CD4-positive, alpha-beta T cell treated with Interleukin-1 beta for 1 hour (primary cell): ENCODE measurements around the gene DDA1.
A peak's percentile ranks its signal among the peaks of the same experiment; 100 is the strongest.
"Not testable (repeated sequence)": the region's sequence is repeated elsewhere in the genome, so short reads cannot be mapped to it uniquely, and the experiment has no call there.

Experiments used
- DNase-seq, 2 donors: peaks; one replicate each; pipeline ENCODE4 v3.0.0-alpha.2; 2020 to 2022

The DDA1 gene

GRCh38 chr19:17348700-17349099 is 39.3 kb downstream of the DDA1 start:
- no peak for DNase-seq

DNA sequence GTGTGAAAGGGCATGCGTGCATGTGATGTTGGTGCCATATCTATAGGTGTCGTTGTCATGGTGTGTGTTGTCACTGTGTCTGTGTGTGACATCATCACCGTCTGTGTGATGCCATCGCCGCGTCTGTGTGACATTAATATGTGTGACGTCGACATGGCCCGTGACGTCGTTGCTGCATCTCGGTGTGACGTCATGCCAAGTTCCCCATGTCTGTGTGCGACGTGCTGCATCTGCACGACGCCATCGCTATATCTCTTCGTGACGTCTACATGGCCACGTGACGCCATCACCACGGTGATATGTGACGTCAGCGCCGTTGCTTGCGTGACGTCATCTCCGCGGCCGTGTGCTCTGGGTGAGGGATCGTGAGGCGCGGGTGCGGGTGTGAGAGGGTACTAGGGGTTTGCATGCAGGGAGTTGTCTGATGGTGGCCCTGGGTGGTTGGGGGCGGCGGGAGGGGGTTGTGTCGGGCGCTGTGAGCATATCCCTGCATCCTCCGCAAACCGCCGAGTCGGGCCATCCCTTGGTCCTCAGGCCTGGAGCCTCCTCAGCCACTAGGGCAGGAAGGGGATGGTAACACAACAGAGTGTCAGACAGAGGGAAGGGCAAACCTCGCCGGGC is 42.6 kb downstream of the DDA1 start:
- no peak for DNase-seq

- no peak for DNase-seq
These were observed 43.4 kb downstream of the DDA1 start for GRCh38 chr19:17352608-17353280.

GRCh38 chr19:17353386-17353785 is 44.0 kb downstream of the DDA1 start:
- DNase-seq = no peak

- DNase-seq = no peak
These were observed 47.8 kb downstream of the DDA1 start for GRCh38 chr19:17357078-17357666.

DNA sequence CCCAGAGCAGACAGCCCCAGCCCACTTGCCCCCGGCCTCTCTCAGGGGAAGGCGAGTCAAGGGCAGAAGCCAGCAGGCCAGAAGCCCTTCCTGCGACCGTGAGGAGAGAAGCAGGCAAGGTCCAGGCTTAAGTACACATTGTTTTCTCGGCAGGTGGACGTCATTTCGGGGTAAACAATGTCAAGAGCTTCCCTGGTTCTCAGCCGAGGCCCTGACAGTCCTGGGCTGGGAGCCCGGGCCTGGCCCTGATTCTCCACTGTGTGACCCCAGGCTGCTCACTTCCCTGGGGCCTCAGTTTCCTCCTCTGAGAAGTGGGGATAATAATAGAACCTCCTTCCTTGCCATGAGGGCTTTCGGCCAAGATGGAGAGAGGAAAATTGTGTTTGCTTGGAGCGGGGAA is 48.4 kb downstream of the DDA1 start:
- no peak for DNase-seq

GRCh38 chr19:17358395-17358794 is 49.0 kb downstream of the DDA1 start:
- no peak for DNase-seq

GRCh38 chr19:17359905-17360800 is 50.8 kb downstream of the DDA1 start:
- no peak for DNase-seq

DNA sequence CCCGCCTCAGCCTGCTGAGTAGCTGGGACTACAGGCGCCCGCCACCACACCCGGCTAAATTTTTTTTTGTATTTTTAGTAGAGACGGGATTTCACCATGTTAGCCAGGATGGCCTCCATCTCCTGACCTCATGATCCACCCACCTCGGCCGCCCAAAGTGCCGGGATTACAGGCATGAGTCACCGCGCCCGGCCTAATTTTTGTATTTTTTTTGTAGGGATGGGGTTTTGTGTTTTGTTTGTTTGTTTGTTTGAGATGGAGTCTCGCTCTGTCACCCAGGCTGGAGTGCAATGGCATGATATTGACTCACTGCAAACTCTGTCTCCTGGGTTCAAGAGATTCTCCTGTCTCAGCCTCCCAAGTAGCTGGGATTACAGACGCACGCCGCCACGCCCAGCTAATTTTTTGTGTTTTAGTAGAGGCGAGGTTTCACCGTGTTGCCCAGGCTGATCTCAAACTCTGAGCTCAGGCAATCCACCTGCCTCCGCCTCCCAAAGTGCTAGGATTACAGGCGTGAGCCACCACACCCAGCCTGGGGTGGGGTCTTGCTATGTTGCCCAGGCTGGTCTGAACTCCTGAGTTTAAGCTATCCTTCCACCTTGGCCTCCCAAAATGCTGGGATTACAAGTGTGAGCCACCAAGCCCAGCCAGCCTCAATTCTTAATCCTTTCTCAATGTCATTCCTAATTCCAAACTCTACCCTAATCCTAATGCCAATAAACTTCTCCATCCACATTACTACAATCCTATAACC is 54.7 kb downstream of the DDA1 start:
- DNase-seq = not testable (repeated sequence)

DNA sequence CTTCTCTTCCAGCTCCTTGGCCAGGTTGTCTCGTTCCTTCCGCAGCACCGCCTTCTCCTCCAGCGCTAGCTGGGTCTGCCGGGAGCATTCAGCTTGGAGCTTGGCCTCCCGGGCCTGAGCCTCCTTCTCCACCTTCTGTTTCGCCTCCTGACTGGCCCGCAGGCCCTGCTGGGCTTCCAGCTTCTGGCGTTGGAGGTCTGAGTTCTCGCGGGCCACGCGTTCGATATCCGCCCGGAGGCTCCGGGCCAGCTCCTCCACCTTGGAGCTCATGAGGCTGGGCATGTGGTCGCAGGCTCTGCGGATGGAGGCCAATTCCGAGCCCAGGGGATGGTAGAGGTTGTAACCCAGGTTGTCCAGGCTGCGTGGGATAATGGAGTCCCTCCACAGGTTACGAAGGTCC is 56.0 kb downstream of the DDA1 start:
- no peak for DNase-seq

DNA sequence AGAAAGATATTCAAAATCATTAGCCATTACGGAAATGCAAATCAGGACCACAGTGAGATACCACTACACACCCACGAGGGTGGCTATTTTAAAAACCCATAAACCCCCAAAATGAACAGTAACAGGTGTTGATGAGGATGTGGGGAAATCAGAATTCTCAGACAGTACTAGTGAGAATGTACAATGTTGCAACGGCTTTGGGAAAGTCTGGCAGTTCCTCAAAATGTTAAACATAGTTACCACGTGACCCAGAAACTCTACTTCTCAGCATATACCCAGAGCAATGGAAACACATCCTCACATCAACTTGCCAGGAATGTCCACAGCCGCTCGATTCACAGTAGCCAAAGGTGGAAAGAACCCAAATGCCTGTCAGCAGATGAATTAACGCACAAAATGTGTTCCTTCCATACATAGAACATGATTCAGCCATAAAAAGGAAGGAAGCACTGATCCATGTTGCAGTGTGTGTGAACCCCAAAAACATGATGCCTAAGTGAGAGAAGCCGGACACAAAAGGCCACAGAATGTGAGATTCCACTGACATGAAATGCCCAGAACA is 60.7 kb downstream of the DDA1 start:
- DNase-seq = peak in 1 of 2 donors; percentile 22
